CD4-positive, alpha-beta memory T cell (primary cell): ENCODE data around the gene KRT77. TPM values are rescaled to one million over a fixed set of nuclear protein-coding genes. Genes with fewer than 3 reads are reported as not detected.

ENCODE experiments used
- CTCF ChIA-PET: fragments of 350-600 bp; sonication (Branson Sonifier 250); formaldehyde crosslinking; loops from one replicate; lab custom pipeline; 2021; ENCODE audit warnings: inconsistent platforms; ENCODE audit not compliant: partially characterized antibody; lab: Charles Lee
- POLR2A ChIA-PET: fragments of 350-600 bp; sonication (Branson Sonifier 250); formaldehyde crosslinking; loops from one replicate; lab custom pipeline; 2021; ENCODE audit not compliant: partially characterized antibody; lab: Charles Lee
- DNase-seq, 5 donors: peaks; one replicate each; pipeline versions ENCODE4 v3.0.0 to v3.0.0-alpha.2; 2020 to 2022; ENCODE audit warnings: mixed read lengths in 1 of 5
- H3K27ac ChIP-seq: one replicate; pipeline ENCODE4 v1.7.0; 2013; ENCODE audit warnings: low read depth, low read length
- H3K27me3 ChIP-seq: 2 replicates; pipeline ENCODE4 v1.7.0; 2013; ENCODE audit warnings: mild to moderate bottlenecking, low read length, moderate library complexity; ENCODE audit not compliant: insufficient read depth
- H3K36me3 ChIP-seq: 2 replicates; pipeline ENCODE4 v1.7.0; 2013; ENCODE audit warnings: mild to moderate bottlenecking, low read length, moderate library complexity; ENCODE audit not compliant: insufficient read depth
- H3K4me1 ChIP-seq: 2 replicates; pipeline ENCODE4 v1.7.0; 2013; ENCODE audit warnings: mild to moderate bottlenecking, low read length, moderate library complexity; ENCODE audit not compliant: insufficient read depth
- H3K4me3 ChIP-seq, 2 donors: one replicate each; pipeline ENCODE4 v1.7.0; 2013; ENCODE audit warnings: low read length in 2 of 2, mild to moderate bottlenecking in 1 of 2
- H3K9me3 ChIP-seq, 2 donors: one replicate each; pipeline ENCODE4 v1.7.0; 2013; ENCODE audit warnings: low read length in 2 of 2, control low read depth in 1 of 2; ENCODE audit not compliant: control insufficient read depth in 1 of 2
- H3K27ac Mint-ChIP-seq, 7 donors: one replicate each; pipeline ENCODE4 v1.8.0; 2020 to 2021; ENCODE audit warnings: mixed read lengths in 7 of 7, mild to moderate bottlenecking in 6 of 7, inconsistent platforms in 3 of 7, moderate library complexity in 3 of 7
- H3K27me3 Mint-ChIP-seq, 2 donors: one replicate each; pipeline ENCODE4 v1.8.0; 2020 to 2021; ENCODE audit warnings: mixed read lengths in 2 of 2
- H3K36me3 Mint-ChIP-seq, 2 donors: one replicate each; pipeline ENCODE4 v1.8.0; 2020 to 2021; ENCODE audit warnings: mixed read lengths in 2 of 2, inconsistent platforms in 1 of 2, mild to moderate bottlenecking in 1 of 2
- H3K4me1 Mint-ChIP-seq, 4 donors: one replicate each; pipeline ENCODE4 v1.8.0; 2020 to 2021; ENCODE audit warnings: mixed read lengths in 4 of 4, mild to moderate bottlenecking in 1 of 4
- H3K4me3 Mint-ChIP-seq, 8 donors: one replicate each; pipeline ENCODE4 v1.8.0; 2020 to 2021; ENCODE audit warnings: mixed read lengths in 8 of 8, mild to moderate bottlenecking in 7 of 8, moderate library complexity in 6 of 8, inconsistent platforms in 3 of 8
- H3K9me3 Mint-ChIP-seq, 8 donors: one replicate each; pipeline ENCODE4 v1.8.0; 2020 to 2021; ENCODE audit warnings: mixed read lengths in 8 of 8, mild to moderate bottlenecking in 5 of 8, inconsistent platforms in 3 of 8, moderate library complexity in 1 of 8
- intact Hi-C: fragments of 100-400 bp; cut with micrococcal nuclease; formaldehyde crosslinking; loops from one replicate; pipeline ENCODE4 v1.15.1; 2023
- polyA plus RNA-seq, 2 donors: library from polyadenylated mRNA; unstranded; fragments of 300-500 nt; fragmentation: Illumina TruSeq; gene quantifications; one replicate each; pipeline ENCODE4 v1.2.3, GENCODE V29; 2021
- total RNA-seq, 2 experiments: library from RNA; stranded (reverse); gene quantifications; one replicate each; pipeline ENCODE4 v1.2.3, GENCODE V29; 2021

Gene KRT77
- total and polyA plus RNA-seq, 4 experiments from 2014 or later, result not detected

GRCh38 chr12:52641468-52641867 is 61.9 kb downstream of the KRT77 start:
- Mint-ChIP-seq H3K4me3 (peak overlapping the region in 2 of 8 donors; percentile 44 to 50), H3K4me1 (peaks cover 17 to 54% (median 30%) of the 10 kb centered on the region in 4 donors), H3K9me3 (peaks cover 0 to 5% (median 3%) of the 10 kb centered on the region in 8 donors), H3K36me3 (peaks cover 4 to 7% of the 10 kb centered on the region in 2 donors), H3K27me3 (peaks cover 2 to 9% of the 10 kb centered on the region in 2 donors), H3K27ac (peak overlapping the region in 4 of 7 donors; percentile 20 to 86 (median 62))
- intact Hi-C loops, result no loop called here
- CTCF ChIA-PET, result interaction anchor here (0.9 to 1.5 kb wide), 2 partner anchors 8 to 12 kb away, joined by 3 to 4 read pairs; no protein-coding TSS in a partner anchor
- POLR2A ChIA-PET, result interaction anchor here (0.7 to 1.6 kb wide), 3 partner anchors 8 to 29 kb away, joined by 3 to 8 read pairs (median 3); no protein-coding TSS in a partner anchor
- Histone ChIP-seq H3K36me3 (no peaks in the 10 kb centered on the region), H3K27me3 (no peaks in the 10 kb centered on the region), H3K27ac (no peak overlapping the region), H3K4me1 (peaks cover 35% of the 10 kb centered on the region), H3K9me3 (no peaks in the 10 kb centered on the region), H3K4me3 (no peak overlapping the region)
- DNase-seq, result no peak

Other genes with a start within 250 kb of the KRT77 start
- gene KRT6C, start 229.7 kb downstream of the KRT77 start, total RNA-seq, result not detected
- not detected for gene KRT6C, start 229.7 kb downstream of the KRT77 start, polyA plus RNA-seq
- gene KRT6A, start 210.3 kb downstream of the KRT77 start, total RNA-seq, result not detected
- not detected for gene KRT6A, start 210.3 kb downstream of the KRT77 start, polyA plus RNA-seq
- gene KRT5, start 183.1 kb downstream of the KRT77 start, total RNA-seq, result not detected
- gene KRT5, start 183.1 kb downstream of the KRT77 start, polyA plus RNA-seq, result not detected
- gene KRT71, start 150.4 kb downstream of the KRT77 start, total RNA-seq, result not detected
- not detected for gene KRT71, start 150.4 kb downstream of the KRT77 start, polyA plus RNA-seq
- not detected for gene KRT74, start 129.7 kb downstream of the KRT77 start, total RNA-seq
- not detected for gene KRT74, start 129.7 kb downstream of the KRT77 start, polyA plus RNA-seq
- 1 to 10 TPM; 7.7 to 8.4 TPM for gene KRT72, start 102.1 kb downstream of the KRT77 start, total RNA-seq
- gene KRT72, start 102.1 kb downstream of the KRT77 start, polyA plus RNA-seq, result not detected
- 1 to 10 TPM; 5.7 to 6.0 TPM for gene KRT73, start 85.0 kb downstream of the KRT77 start, total RNA-seq
- gene KRT73, start 85.0 kb downstream of the KRT77 start, polyA plus RNA-seq, result 1 to 10 TPM; 1.2 to 1.3 TPM
- gene KRT2, start 51.3 kb downstream of the KRT77 start, total RNA-seq, result under 1 TPM; 0.23 to 0.39 TPM
- gene KRT2, start 51.3 kb downstream of the KRT77 start, polyA plus RNA-seq, result under 1 TPM; 0.08 to 0.20 TPM
- under 1 TPM in 1 of 2 experiments, not detected in 1; 0.67 TPM for gene KRT1, start 23.1 kb downstream of the KRT77 start, total RNA-seq
- 10 to 100 TPM; 21.0 to 25.5 TPM for gene KRT1, start 23.1 kb downstream of the KRT77 start, polyA plus RNA-seq
- not detected for gene KRT76, start 73.8 kb upstream of the KRT77 start, total RNA-seq
- gene KRT76, start 73.8 kb upstream of the KRT77 start, polyA plus RNA-seq, result not detected
- gene KRT3, start 92.6 kb upstream of the KRT77 start, total RNA-seq, result not detected
- not detected for gene KRT3, start 92.6 kb upstream of the KRT77 start, polyA plus RNA-seq
- not detected for gene KRT4, start 110.6 kb upstream of the KRT77 start, total RNA-seq
- not detected for gene KRT4, start 110.6 kb upstream of the KRT77 start, polyA plus RNA-seq
- not detected for gene KRT79, start 130.8 kb upstream of the KRT77 start, total RNA-seq
- gene KRT79, start 130.8 kb upstream of the KRT77 start, polyA plus RNA-seq, result not detected
- gene KRT78, start 145.5 kb upstream of the KRT77 start, total RNA-seq, result not detected
- not detected for gene KRT78, start 145.5 kb upstream of the KRT77 start, polyA plus RNA-seq
- under 1 TPM; 0.29 to 0.91 TPM for gene KRT8, start 201.6 kb upstream of the KRT77 start, total RNA-seq
- gene KRT8, start 201.6 kb upstream of the KRT77 start, polyA plus RNA-seq, result 1 to 10 TPM in 1 of 2 donors, under 1 TPM in 1; 0.36 to 1.1 TPM
- gene KRT18, start 245.6 kb upstream of the KRT77 start, total RNA-seq, result 1 to 10 TPM; 7.4 TPM
- gene KRT18, start 245.6 kb upstream of the KRT77 start, polyA plus RNA-seq, result 1 to 10 TPM; 4.2 to 6.2 TPM